DND-41 (cell line): Measurements from ENCODE around the gene AATF.

ENCODE experiments used
- EZH2 ChIP-seq: IDR thresholded peaks from 3 replicates; pipeline ENCODE4 v1.6.1; 2012; ENCODE audit warnings: borderline replicate concordance, low read depth, mild to moderate bottlenecking, moderate library complexity, low read length, inconsistent platforms; ENCODE audit not compliant: severe bottlenecking
- TF ChIP-seq, protein P1 (sequence below): IDR thresholded peaks from 2 replicates; pipeline ENCODE4 v1.5.1; 2012; ENCODE audit warnings: borderline replicate concordance, low read length, moderate library complexity, mild to moderate bottlenecking; ENCODE audit not compliant: poor library complexity, severe bottlenecking; ENCODE audit errors: extremely low read depth

- TF ChIP-seq, protein P1, sequence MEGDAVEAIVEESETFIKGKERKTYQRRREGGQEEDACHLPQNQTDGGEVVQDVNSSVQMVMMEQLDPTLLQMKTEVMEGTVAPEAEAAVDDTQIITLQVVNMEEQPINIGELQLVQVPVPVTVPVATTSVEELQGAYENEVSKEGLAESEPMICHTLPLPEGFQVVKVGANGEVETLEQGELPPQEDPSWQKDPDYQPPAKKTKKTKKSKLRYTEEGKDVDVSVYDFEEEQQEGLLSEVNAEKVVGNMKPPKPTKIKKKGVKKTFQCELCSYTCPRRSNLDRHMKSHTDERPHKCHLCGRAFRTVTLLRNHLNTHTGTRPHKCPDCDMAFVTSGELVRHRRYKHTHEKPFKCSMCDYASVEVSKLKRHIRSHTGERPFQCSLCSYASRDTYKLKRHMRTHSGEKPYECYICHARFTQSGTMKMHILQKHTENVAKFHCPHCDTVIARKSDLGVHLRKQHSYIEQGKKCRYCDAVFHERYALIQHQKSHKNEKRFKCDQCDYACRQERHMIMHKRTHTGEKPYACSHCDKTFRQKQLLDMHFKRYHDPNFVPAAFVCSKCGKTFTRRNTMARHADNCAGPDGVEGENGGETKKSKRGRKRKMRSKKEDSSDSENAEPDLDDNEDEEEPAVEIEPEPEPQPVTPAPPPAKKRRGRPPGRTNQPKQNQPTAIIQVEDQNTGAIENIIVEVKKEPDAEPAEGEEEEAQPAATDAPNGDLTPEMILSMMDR, result no peak
- TF ChIP-seq EZH2, result no peak
Measured at GRCh38 chr17:36911001-36911400, 37.8 kb upstream of the AATF start.
